Epidermal melanocyte (primary cell): ENCODE results near the gene FAM241A.
A peak's percentile ranks its signal among the peaks of the same experiment; 100 is the strongest.

Experiments used
- DNase-seq: peaks from one replicate; pipeline ENCODE4 v3.0.0; 2011; ENCODE audit warnings: low spot score; ENCODE audit not compliant: insufficient read length

FAM241A gene

DNA sequence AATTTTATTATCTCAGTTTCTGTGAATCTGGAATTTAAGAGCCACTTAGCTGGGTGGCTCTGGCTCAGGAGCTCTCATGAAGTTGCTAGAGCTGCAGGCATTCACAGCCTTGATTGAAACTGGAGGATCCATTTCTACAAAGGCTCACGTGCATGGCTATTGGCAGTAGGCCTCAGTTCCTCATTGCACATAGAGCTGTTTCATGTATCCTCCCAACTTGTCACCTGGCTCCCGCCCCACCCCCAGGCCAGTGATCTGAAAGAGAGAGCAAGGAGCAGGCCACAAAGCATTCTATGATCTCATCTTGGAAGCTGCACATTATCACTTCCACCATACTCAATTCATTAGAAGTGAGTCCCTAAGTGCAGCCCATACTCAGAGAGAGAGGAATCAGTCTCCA is 67.8 kb downstream of the FAM241A start:
- DNase-seq, result no peak

DNA sequence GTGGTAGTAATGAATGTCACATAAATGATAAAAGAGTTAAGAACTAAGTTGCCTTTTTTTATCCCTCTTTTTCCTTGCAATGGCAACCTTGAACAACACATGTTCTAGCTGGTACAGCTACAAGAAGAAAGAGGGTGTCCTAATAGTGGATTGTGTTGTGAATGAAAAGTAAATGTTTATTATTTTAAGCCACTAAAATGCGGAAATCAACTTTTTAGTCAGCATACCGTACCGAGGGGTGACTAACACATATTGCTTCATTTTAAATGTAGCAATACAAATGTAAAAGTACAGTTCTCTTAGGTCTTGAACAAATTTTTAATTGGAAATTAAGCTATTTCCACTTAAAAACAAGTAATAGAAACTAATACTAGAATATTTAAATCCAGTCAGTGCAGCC is 68.6 kb downstream of the FAM241A start:
- no peak for DNase-seq

DNA sequence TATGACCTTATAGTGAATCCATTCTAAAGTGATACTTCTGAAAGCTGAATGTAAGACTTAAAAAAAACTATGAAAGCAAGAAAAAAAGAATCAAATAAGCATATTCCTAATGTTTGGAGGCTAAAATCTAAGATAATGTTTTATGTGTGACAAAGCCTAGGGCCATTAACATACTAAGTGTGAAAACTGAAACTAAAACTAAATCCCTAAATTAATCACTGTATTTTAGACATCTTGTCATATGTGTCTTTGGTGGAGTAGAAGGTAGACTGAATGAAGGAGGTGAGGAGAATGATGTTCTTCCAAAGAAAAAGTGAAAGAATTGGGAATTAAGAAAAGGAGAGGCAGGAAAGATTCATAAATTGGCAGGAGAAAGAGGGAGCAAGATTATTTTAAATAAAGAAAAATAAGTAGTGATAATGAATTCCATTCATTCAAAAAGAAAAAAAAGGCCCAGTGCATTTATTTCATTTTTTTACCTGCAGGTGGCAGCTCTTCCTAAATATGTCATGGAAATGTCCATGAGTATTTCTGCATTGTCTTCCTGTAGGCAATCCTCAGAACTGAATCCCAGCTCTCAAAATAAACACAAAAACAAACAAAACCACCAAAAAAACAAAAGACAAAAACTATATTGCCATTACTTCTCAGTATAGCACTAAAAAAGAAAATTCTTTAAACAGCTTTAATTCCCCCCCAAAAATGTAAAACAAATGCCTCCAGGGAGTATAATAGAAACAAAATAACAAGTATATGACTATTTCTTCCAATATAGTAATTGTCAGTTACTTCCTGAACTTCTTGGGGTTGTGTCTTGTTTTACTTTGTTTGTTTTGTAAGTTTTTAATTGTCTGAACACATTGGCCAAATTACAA is 69.4 kb downstream of the FAM241A start:
- DNase-seq, result no peak

DNA sequence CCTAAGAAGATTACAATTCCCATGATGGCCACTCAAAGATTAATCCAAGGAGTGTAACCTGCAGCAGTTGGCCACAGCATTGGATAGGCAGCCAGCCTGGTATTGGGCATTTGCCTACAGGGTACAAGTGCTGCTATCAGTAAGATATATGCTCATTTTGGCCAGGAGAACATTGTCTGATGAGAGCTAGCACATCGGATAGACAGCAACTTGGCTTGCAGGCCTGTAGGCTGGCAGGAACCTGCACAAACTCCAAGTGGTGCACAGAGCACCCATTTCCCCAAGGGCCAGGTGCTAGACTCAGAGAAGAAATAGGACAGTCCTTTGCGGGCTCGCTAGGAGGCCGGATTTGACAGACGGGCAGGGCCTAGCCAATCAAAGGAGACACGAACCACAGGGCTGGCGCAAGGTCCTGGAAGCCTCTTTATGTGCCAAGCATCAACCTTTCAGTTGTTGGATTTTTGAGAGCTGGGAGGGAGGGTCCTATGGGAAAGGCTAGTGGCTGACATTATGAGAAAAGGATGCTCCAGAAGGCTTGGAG is 74.6 kb downstream of the FAM241A start:
- DNase-seq, result no peak

DNA sequence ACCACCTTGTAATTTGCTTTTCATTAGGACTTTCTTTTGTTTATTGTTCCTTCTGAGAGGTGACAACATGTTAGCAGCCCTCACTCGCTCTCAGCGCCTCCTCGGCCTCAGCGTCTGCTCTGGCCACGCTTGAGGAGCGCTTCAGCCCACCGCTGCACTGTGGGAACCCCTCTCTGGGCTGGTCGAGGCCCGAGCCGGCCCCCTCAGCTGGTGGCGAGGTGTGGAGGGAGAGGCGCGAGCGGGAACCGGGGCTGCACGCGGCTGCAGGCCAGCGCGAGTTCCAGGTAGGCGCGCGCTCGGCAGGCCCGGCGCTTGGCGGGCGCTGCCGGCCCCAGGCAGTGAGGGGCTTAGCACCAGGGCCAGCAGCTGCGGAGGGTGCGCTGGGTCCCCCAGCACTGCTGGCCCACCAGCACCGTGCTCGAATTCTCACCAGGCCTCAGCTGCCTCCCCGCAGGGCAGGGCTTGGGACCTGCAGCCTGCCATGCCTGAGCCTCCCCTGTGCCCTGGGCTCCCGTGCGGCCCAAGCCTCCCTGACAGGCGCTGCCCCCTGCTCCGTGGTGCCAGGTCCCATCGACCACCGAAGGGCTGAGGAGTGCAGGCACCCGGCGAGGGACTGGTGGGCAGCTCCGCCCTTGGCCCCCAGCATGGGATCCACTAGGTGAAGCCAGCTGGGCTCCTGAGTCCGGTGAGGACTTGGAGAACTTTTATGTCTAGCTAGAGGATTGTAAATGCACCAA is 77.1 kb downstream of the FAM241A start:
- no peak for DNase-seq

DNA sequence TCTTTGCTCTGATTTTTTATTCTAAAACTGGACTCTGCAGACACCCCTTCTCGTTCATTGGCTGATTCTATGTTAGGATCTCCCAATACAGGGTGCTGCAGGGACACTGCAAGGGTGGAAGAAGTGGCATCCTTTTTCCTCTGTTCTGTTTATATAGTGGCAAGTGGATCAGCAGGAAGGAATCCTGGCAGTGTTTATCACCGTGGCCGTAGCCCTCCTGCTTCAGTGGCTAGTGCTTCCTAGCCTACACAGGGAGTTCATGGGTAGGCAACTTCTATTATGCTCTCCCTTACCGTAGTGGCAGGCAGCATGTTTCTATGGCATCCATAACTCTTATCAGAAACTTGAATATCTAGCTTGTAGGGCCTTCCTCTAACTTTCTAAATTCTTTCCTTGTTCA is 79.9 kb downstream of the FAM241A start:
- DNase-seq, result no peak

DNA sequence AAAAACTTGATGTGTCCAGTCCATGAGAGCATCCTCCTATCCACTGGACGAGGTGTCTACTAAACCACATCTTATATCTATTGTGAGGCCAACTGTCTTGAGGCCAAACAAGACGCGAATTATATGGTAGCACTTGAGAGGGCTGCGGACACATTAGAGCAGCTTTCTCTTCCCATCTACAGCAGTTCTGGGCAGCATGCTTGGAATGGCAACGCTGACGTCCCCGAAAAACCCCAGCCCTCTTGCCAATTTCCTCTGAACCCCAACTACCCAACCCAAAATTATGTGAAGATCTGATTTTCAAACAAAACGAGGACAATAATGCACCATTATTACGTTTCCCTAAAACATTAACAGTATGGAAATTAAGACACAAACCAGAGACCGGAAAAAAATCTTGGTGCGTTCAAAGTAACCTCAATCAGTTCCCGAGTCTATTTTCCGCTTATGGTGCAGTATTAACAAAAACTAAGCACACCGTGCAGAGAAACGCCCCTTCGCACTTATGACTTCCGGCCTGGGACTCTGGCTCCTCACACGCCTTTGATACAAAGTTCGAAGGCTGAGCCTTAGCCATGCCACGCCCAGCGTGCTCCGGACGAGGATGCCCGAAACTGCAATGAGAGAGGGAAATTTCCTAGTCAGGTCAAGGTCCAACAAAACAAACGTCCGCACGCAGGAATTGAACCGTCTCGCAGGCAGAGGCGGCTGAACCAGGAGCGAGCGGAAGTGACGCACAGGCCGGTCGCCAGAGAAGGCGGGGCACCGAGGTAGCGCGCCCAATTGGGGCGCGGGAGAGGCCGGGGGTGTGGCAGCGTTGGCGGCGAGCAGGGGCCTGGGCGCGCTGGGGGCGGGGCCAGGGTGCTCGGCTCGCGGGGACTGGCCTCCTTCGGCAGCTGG is 85.9 kb downstream of the FAM241A start:
- peak; percentile 82 for DNase-seq

DNA sequence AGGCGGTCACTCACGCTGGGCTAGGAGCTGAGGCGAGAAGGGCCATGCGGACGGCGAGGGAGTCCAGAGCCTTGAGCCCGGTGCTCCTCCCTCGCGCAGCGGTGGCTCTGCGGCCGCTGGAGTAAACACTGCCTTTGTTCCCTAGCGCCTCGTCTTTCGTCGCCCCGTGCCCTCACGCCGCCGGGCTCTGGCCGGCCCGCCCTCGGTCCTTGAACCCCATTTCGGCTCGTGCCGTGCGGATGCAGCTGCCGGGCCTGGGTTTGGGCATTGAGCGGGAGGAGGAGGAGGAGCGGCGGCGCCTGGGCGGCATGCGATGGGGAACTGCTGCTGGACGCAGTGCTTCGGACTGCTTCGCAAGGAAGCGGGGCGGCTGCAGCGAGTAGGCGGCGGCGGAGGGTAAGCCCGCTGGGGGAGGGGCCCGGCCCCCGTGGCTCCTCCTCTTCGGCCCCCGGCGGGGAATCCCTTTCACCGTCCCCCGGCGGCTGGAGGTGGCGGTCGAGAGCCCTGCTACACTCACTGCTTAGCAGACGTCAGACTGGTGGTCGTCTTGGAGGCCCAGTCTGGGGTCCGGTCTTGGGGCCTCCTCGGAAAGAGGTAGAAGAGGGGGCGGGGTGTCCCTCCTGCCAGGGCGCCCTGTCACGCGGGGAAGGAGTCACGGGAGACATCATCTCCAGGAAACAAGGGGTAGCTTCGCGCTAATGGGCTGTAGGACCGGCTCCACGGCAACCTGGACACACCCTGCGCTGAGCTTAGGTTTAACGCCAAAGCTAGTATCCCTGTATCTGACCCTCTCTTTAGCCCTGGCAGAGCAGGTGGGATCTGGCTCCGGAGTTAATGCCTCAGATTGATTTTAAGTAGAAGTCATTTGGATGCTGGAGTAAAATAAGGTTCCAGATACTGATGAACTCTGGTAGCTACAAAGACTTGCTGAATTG is 86.8 kb downstream of the FAM241A start, which contains the start of gene AP1AR:
Gene AP1AR, plus strand, starts transcription at position 9 of the 935 bp plus-strand sequence. Its CDS starts 305 bp downstream, at position 314.
- DNase-seq, result peak; percentile 57

DNA sequence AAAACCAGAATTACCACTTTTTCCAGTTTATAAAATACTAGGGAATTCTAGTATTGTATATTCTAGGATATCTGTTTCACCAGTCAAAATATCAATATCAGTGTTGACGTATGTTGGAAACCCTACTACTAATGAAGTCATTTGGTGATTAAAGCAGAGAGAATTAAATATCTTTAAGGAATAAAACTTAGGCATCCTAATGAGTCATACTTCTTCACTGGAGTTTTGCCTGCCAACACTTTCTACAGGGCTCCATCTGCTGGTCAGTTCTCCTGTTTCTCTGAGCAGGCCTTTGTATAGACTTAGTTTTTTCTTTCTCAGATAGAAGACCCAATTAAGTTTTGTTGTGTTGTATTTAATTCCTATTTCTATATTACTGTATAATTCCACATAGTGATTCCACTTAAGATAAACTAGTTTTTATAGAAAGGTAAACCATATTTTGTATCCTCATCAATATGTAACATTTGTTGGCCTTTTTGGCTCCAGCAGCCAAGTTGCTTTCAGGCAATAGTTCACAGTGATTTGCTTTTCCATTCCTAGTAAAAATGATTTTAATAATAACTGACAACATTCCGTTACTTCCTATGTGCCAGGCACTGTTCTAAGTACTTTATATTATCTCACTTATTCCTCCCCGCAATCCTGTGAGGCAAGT is 89.8 kb downstream of the FAM241A start:
- DNase-seq, result peak; percentile 71

DNA sequence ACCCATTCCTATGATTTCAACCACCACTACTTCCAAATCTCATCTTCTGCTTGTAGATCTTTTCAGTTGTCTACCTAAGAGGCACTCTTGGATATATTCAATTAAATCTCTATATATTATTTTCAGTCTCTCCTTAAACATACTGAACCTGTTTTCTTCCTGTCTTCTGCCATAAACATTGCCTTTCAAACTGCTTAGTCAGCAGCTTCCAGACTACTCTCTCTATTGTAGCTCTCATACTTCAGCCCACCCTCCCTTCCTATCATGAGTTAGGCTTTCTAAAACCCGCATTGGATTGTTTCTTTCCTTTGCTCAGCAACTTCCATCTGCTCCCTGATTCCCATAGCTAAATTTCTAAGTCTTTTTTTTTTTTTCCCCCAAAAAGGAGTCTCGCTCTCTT is 90.8 kb downstream of the FAM241A start:
- DNase-seq, result no peak

DNA sequence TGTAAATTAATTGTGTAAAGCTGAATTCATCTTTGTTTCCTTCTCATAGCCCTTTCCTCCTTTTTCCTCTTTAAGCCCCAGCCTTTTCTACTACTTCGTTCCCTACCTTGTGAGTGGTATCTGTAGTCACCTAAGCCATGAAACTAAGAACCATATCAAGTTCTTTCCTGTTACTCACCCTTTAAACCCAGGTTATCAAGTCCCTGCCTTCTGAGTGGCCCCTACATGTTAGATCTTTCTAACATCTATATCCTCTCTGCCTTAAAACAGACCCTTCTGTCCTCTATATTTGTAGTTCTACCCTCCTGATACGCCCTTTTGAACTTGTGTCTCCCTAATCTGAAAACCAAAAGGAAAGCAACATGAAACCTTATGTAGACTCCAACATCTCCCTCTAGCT is 93.6 kb downstream of the FAM241A start:
- DNase-seq, result no peak
